GM21528 (cell line): ENCODE results near the gene PIK3R1.

Source experiments
- ATAC-seq: cut with Tn5 transposase; IDR thresholded peaks from one replicate; pipeline ENCODE4 v1.9.1; 2021; ENCODE audit warnings: mild to moderate bottlenecking, moderate library complexity; ENCODE audit not compliant: unreplicated experiment, low FRiP score

The PIK3R1 gene

DNA sequence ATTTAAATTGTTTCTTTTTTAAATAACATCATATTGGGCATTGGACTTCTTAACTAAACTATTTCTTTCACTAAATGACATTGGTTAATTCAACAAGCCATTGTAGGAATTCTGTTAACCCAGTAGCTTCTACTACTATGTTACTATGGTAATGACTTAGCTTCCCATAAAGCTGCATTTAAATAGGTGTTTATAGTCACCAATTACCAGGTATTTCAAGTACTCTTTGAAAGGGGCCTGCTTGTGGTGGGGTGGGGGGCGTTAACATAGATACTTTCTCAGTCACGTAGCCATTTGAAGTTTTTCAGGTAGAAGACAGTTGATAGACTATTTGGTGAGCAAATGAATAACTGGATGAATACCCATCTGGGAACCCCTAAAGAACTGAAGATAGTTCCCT lies 34.0 kb downstream of the PIK3R1 start:
- no peak for ATAC-seq

DNA sequence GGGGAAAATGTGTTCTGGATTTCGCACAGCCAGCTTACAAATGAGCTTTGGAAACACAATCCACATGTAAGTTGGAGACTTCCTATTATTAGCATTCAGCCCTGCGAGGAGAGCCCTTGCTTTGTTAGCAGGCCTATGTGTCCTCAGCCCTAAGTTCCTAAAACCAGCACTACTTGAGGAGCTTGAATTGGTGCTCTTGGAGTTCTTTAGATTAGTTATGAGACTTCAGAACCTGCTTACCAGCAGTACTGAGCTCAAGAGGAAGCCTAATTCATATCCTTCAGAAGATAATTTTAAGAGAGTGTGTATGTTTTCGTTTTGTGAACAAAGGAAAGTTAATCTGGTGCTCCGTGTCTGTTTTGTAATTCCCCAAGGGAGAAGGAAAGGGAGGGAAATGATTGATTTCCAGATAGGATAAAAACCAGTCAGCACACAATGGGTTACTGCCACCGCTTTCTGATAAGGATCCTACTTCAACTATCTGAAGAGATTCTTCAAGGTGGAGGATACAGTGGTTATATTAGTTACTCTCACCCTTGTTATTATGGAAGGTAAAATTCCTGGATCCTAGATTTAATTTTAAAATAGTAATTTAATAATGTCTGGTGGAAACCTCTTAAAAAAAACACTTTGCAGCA lies 35.2 kb downstream of the PIK3R1 start:
- no peak for ATAC-seq

DNA sequence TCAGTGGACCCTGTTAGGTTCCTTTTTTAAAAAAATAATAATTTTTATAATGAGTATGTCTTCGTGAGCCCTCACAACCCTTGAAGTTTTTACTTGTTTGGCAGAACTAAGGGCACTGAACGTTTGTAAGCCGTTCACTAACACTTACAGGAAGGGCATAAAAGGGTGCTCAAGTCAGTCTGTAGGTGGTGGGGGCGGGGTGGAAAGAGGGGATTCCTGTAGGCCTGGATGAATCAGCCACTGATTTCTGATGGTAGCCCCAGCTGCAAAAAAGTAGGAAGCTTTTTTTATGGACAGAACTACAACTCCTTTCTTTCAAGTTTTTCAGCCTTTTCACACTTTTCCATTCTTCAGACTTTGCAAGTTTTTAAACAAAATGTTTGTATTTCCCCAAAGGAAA lies 35.8 kb downstream of the PIK3R1 start:
- ATAC-seq: no peak

DNA sequence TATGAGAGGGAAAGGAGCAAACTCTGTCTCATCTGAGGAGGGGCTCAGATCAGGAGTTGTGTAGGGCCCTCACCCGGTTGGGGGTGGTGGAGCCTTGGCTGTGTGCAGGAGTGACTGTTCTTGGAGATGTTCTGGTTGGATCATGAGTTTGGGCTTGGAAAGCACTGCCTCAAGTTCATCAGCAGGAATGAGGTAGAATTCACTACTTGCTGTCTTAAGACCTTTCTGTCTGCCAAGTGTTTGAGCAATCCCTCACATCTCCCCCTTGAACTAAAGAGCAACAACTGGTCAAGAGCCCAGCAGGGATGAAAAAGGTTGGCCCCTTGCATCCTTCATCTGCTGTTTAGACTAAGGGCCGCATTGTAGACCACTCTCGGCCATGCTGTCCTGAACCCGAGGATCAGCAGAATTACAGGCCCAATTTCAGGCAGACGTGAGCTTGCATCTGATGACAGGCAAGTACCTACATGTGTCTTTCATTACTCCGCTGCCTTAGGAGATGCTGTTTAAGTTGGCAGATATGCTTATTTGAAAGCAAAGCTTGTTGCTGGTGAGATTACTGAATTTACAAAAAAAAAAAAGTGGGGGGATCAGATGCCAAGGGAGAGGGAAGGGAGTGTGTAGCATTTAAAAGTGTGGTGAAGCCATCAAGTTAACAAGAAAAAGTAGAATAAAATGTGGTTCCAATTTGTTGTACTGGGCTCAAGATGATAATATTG lies 36.4 kb downstream of the PIK3R1 start:
- no peak for ATAC-seq

DNA sequence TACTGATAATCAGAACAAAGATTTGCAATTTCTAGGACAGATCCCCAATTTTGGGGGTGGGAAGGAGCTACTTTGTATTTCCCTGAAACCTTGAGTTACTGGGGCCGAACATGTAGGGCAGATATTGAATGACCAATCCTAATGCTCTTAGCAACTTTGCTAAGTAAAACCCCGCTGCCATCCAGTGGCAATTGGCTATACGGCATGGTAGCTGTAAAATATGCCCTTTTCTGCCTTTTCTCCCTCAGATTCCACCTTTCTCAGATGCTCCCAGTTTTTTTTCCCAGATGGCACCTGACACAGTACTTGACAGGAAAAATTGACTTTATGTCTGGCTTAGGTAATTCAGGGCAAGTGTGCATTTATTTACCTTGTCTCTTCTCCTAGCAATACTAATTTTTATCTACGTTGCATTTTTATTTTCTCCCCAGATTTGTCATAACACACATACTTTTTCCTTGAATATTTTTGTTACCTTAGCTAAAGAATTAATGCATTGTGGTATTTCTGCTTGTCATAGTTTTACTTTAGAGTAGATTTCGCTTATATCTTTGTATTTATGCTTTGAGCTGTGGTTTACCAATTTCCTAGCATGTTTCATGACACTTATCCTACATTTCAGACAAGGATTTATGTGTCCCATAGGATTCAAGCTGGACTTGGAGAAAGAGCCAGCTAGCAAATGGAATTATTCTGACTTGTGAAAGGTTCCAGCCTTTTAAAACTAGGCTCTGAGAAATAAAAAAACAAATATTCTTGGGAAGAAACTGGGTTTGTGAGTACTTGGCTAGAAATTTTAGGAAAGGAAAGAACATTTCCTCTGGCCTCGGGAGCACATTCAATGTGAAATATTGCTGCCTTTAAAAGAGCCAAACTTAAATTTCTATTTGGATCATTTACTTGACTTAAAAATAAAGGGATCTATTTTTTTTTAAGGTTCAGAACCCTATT lies 37.4 kb downstream of the PIK3R1 start:
- ATAC-seq: no peak

DNA sequence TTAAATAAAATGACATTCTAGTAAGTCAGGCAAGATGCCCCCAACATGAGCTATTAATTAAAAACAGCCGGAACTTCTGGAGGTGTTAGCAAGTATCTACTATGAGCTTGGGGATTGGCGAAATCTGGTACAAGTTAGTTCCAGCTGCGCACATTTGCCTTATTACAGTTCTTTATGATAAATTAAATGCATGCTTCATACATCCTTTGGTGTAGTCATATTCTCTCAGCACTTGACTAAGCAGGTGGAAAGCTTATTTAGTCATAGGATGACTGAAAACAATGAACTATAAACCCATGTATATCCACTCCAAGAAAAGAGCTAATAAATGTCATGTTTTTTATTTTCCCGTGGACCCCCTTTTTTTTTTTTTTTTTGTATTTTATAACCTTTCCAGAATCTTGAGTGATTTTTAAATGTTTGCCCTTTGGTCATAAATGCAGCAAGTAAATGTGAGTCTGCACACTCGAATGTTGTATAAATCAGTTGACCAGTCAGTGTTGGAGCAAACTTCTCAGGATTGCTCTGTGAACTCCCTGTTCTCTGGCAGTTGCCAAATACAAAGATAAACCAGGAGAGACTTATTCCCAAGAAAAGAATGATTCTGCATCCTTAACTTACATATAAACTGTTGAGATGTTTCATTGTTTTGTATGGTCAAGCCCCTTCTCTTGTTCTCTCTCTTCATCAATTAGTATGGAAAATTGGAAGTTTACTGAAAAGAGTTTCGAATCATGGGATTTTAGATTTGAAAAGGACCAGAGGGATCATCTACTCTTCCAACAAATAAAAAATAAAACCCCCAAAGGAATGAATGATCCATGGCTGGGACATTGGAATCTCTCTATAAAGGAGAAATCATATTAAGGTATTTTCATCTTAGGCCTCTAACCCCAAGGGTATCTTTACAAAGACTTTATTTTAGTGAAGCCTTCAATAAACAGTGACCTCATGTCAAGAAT lies 38.3 kb downstream of the PIK3R1 start:
- no peak for ATAC-seq

DNA sequence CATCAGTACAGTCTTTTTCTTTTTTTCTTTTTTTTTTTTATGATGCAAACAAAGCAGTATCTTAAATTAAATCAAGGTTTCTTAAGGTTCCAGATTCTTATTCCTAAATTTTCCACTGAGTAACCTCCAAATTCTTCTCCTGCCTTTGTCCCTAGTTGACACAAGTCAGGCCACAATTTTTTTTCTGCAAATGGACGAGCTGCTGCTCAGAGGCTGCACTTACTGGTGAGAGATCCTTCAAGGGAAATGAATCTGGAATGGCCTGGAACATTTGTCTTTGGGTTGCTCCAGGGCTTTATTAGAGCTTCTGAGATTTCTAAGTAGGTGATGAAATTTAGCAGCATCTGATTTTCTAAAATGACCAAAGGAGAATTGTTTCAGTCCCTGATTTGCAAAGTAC lies 39.3 kb downstream of the PIK3R1 start:
- no peak for ATAC-seq

DNA sequence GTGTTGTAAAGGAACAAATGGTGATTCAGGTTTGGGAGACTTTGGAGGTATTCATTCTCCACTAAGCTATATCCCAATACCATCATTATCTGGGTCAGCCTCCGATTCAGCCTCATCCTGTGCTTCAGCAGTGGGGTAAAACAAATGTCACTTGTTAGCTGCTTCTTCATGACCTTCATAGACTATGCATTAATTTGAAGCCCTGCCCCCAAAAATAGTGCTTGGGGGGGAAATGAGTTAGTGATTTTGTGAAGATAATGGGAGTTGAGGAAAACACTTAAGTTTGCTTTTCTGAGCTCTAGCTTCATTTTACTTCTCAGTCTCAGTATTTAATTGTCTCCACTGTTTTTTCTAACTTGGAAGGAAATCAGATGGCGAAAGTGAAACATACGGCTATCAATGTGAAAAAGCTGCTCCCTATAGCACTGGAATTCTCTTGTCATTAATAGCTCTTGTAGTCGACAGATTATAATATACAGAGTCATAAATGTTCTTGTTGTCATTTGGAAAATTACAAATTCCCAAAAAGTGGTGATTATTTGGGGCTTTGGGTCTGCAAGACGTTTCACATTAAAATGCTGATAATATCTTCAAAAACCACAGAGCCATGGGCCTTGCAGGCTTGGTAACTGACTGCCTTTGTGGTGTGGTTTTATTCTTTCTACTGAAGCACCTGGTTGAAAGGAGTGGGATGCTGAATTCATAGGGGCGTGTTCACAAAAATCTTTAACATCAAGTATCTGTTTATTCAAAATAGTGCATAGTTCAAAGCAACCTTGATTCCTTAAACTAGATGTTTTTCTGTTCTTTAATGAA lies 40.0 kb downstream of the PIK3R1 start:
- ATAC-seq: no peak

DNA sequence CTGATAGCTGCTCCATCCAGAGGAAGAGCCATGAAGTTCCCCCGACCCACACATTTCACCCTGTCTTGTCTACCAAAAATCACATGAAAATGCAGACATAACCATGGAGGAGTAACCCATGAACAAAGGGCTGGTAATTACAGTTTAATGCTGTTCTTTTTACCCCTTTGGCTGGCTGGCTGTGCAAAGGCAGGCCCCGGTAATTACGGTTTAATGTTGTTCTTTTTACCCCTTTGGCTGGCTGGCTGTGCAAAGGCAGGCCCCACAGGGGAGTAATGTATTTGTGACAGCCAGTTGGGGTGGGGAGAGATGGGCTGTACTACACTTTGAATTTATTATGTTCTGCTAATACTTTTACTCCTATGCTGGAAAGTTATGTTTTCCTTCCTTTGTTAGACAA lies 41.7 kb downstream of the PIK3R1 start:
- ATAC-seq: no peak

DNA sequence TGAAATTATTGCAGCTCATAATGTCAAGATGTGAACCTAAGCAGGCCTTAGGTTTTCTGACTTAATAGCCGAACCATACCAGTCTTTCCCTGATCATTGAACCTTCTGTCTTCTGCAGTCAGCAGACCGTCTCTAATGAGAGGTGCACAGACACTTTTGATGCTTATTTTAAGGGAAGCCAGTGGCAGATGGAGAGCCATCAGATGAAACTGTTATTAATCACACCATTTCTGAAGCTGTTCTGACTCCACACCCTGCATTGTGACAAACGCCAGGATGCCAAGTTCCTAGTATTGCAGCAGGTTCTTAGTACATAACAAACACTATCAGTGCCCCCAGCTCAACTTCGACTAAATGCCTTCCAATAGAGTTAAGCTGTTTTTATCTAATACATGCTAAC lies 43.0 kb downstream of the PIK3R1 start:
- no peak for ATAC-seq

DNA sequence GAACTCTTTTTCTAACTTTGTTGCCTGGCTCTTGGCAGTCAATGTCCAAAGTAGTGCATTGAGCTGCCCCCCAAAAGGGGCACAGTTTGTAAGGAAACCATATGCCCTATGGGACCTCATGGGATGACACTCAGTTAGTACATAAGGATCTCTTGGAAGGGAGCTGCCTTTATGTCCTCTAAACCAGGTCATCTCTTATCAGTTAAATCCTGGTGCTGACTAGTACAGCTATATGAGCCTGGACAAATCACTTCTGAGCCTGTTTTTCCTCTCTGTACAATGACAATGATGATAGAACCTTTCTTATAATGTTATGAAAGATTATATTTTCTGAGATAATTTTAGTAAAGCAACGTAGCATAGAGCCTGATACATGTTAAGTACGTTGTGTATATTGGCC lies 44.1 kb downstream of the PIK3R1 start:
- no peak for ATAC-seq

DNA sequence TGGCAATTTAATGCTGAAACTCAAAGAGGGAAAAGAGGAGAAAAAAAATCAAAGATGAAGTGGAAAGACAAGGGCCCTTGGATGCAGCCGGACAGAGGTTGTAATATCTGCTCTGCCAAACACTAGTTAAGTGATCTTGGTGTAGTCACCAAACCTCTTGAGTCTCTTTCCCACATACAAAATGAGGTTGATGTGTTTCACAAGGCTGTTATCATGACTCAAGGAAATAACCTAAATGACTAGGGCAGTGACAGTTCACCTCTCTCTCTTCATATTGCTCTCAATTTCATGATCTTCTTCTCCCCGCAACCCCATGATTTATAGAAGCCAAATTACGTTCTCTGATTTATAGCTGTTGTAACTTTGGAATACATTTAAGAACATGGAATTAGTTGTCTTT lies 44.9 kb downstream of the PIK3R1 start:
- no peak for ATAC-seq

DNA sequence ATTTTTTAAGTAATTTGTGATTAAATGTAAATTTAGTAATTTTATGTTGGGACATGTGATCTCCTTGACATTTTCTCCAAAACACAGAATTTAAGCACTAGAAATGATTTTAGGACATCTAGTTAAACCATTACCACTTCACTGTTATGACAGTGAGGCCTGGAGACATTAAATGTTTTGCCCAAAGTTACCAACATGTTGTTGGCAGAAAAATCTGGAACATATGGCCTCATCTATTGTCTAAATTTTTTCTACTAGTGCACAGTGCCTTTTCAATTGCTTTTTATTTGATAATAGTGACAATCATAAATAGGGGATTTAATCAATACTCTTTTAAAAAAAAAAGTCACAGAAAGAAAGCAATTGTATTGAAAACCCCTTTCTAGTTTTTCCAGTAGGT lies 45.6 kb downstream of the PIK3R1 start:
- ATAC-seq: no peak

DNA sequence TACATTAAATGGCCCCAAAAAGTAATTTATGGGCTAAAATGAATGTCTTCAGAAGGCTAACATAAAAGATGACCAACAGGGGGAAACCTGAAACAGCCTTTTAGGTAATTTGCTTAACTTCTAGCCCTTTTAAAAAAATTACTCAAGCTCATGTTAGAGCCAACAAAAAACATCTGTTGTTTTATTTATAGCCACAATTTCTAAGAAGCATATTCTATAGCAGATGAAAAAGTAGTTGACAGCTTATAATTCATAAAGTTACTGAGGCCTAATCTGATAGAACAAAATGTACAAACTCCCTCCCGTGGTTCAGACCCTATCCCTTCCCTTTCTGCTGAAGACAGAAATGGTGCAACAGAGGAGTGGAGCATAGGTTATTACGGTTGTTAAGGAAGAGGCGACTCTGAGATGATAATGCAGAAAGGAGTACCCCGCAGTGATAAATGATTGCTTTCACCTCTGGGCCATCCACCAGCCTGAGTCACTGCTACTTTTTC lies 46.1 kb downstream of the PIK3R1 start:
- no peak for ATAC-seq

DNA sequence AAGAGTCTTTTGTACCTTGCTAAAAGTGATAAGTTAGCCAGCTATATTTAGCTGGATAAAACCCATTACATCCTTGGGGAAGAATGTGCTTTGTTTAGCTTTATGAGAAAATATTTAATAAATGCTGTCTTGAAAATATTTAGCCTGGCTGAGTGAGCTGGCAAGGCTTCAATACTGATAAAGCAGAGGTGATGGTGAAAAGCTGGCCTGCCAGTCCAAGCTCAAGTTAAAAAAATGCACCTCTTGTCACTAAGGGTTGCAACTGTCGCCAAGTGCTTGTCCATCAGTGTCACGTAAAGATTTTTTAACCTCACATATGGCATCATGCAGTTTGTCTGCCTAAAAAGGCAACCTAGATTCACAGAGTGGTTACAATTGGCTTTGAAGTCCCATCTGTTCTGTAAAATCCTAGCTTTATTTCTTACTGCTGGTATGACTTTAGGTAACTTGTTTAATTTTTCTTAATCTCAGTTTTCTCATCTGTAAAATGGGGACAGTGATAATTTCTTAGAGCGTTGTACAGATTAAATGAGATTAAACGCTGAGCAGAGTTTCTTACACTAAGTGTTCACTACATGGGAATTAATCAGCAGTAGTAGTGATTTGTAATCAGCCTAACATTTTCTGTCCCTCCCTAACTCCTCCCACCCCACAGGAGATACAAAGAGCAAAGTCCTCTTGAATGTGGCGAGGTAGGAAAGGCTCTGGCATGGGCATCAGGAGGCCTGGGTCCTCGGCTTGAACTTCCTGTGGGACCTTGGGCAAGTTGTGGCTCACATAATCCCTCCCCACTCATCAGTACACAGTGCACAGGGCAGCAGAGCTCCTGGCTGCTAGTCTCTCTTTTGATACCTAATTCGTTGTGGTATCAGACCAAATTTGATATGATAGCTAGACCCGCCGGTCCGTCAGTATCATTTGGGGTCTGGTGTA lies 48.7 kb downstream of the PIK3R1 start:
- no peak for ATAC-seq

DNA sequence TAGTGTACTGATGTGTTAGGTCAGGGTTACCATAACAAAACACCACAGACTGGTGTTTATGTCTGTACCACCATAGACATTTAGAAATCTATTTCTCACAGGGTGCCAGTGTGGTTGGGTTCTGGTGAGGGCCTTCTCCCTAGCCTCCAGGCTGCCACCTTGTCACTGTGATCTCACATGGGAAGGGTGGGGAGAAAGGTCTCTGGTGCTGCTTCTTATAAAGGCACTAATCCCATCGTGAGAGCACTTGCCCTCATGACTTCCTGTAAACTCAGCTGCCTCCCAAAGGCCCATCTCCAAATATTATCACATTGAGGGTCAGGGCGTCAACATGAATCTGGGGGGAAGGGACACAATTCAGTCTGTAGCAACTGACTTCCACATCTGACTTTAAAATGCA lies 49.8 kb downstream of the PIK3R1 start:
- no peak for ATAC-seq

DNA sequence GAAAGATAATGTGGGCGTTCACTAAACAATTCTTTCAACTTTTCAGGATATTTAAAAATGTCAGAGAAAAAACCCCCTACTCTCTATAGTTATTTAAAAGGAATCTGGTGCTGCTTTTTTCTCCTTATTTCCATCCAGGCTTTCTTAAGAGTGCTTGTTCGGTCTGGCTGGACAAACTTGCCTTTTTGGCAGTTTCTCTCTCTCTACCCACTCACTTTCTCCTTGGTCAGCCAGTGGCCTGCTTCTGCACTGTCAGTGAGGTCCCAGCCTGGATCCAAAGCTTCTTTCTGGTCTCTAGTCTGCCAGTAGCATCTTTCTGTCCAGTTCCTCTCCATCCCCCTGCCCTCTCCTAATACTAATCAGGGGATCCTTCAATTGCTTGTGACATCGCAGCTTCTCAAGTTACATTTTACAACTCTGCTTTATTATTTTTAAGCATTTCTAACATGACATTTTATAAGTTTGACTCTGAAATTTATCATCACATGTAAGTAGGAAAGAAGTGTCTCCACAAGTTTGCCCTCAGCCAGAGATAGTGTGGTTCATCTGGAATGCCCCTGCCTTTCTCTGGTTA lies 50.4 kb downstream of the PIK3R1 start:
- ATAC-seq: no peak

DNA sequence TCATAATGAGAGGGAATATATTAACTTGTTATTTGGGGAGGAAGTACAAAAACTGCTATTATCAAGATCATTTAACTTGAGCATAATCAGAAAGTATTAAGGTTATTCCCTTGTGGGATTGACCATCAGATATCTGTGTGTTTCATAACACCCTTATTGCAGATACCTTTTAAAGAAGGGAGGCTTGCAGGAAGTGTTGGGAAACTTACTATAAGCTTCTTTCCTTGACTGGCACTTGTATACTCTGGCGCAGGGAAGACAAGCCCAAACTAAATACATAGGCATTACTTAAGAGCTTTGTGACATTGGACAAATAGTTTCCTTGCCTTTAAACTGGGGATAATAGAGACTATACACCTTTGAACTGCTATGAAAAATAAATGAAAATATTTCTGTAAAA lies 50.9 kb downstream of the PIK3R1 start:
- ATAC-seq: no peak
